DMS 273 (cell line): ENCODE measurements around the gene RBM44.
"Not testable (repeated sequence)": the region's sequence is repeated elsewhere in the genome, so short reads cannot be mapped to it uniquely, and the experiment has no call there.

Experiments used
- DNase-seq: peaks from one replicate; lab custom pipeline; 2025; ENCODE audit not compliant: unreplicated experiment; lab: John Stamatoyannopoulos, UW

The RBM44 gene

GRCh38 chr2:237841051-237841450 lies 42.5 kb downstream of the RBM44 start:
- DNase-seq, result no peak

GRCh38 chr2:237848940-237849339 lies 50.4 kb downstream of the RBM44 start:
- DNase-seq, result not testable (repeated sequence)

DNA sequence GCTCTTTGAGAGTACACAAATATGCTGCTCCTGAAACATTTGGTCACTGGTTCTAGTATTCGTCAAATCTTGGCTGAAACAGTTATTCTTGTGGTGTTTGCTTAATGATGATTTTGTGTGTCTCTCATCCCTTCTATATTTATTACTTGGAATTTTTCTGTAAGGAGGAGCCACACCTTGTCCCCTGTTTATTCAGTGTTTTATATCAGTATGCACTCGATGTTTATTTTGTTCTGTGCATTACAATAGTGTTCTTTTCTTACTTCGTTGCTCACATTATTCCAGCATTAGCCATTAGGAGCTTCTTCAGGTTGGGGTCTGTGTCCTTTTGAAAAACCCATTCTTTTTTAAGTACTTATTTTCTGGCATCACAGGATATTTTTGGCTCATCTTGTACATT lies 55.7 kb downstream of the RBM44 start:
- DNase-seq, result no peak

DNA sequence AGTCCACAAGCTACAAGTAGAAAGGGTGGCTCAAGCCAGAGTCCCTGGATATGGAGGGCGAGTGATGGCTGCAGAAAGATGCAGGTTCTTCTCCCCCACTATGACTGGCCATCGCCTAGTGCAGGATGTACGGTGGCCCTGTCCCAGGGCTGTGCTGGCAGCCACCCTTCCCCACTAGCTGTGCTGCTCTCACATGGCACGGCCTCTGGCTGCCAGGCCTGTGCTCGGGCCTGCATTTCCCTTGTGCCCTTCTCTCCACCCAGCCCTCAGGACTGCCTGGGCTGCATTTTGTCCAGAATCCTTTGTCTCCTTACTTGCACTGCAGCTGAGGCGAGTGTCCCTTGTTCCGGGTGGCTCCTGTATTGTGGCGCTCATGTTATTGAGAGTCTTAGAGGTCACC lies 59.2 kb downstream of the RBM44 start:
- no peak for DNase-seq

DNA sequence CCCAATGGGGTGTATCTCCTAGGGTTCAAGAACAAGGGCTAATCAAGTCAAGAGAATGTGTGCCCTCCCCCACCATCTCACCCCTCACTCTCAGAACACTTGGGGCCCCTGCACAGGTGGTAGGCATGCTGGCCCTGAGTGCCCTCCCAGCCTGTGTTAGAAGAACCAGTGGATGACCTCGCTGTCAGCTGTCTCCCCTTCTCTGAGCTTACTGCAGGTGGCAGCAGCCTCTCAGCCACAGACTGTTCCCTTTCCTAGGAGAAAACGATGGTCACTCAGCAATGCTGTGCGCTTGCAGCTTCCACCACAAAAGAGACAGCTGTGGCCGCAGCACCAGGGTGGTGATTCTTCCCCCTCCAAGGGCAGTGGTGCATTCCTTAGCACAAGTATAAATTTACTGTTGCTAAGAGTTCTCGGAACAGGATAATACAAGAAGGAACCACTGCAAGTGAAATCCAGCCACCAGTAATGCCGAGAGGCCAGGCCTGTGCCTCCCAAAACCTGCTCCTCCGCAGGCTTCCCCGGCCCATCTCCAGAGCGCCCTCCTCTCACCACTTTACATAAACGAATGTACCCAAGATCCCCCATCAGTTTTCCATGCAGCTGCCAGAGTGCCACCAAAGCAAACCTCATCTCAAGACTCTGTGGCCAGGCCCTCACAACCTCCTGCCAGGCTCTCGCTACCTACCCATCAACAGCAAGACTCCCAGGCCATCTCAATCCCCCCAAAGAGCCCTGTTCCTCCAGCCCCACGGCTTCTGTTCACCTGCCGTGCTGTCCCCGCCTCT lies 59.9 kb downstream of the RBM44 start:
- DNase-seq, result peak; percentile 84

DNA sequence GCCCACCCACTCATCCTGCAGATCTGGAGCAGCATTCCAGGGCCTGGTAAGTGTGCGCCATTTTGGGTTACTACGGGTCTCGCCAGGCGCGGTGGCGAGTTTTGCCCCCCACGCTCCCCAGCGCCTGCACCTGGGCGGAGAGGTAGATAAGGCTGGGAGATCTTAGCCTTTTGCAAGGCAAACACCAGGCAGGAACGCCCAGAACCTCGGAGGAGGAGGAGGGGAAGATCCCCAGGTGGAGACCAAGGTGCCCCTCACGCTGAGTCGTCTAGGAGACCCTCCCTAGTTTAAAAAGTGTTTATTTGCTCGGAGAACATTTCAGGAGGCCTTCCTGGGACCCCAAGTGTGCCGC lies 60.5 kb downstream of the RBM44 start:
- DNase-seq, result no peak

DNA sequence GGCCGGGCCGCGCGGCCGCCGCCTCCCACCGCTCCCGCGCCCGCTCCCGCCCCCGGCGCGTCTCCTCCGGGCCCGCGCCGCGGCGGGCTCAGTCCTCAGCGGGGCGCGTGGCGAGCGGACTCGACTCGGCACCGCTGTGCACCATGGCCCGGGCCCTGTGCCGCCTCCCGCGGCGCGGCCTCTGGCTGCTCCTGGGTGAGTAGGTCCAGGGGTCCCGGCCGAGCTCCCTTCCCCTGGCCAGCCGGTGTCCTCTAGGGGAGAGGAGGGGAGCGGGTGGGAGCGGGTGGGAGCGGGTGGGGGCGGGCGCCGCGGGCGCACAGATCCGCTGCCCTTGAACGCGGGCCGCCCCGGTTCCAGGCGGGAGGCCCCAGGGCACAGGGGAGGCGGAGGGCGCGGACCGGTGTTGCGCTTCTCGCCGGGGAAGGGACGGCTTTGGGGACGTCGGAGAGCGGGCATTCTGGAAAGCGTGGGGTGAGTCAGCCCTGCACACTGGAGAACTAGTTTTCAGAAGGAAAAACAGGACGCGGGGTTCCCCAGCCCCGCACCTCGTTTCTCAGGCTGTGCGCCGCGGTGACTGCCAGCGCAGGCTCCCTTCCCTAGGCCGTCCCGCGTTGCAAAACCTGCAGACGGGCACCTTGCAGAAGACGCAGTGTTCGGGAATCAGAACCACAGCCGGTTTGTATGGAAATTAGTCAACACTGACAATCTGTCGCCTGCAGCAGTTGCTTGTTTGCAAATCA lies 61.1 kb downstream of the RBM44 start, which contains the start of gene RAMP1:
TSS of gene RAMP1 (plus strand) at position 91 of the 740 bp plus-strand sequence. CDS start at position 144, 53 bp downstream.
- DNase-seq, result peak; percentile 85

GRCh38 chr2:237860273-237860935 lies 61.8 kb downstream of the RBM44 start:
- peak; percentile 59 for DNase-seq

- DNase-seq, result no peak
Observed at GRCh38 chr2:237861875-237862527, 63.4 kb downstream of the RBM44 start.

GRCh38 chr2:237862528-237862895 lies 63.9 kb downstream of the RBM44 start:
- DNase-seq, result no peak

DNA sequence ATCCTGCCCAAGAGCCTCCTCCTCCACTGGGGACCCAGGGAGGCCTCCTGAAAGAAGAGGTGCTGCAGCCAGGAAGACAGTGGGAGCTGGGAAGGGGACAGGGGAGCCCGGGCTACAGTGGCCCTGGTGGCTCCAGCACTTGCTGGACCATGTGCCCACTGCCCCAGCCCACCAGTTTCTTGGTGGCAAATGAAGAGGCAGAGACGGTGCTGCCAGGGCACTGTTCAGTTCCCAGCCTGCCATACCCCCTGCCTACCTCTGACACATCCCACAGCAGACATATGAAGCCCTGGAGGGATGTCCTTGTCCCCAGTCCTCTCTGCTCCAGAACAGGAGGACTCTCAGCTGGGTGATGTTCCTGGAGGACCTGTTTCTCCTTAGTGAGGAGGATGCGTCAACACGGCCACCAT lies 64.5 kb downstream of the RBM44 start:
- DNase-seq, result no peak

DNA sequence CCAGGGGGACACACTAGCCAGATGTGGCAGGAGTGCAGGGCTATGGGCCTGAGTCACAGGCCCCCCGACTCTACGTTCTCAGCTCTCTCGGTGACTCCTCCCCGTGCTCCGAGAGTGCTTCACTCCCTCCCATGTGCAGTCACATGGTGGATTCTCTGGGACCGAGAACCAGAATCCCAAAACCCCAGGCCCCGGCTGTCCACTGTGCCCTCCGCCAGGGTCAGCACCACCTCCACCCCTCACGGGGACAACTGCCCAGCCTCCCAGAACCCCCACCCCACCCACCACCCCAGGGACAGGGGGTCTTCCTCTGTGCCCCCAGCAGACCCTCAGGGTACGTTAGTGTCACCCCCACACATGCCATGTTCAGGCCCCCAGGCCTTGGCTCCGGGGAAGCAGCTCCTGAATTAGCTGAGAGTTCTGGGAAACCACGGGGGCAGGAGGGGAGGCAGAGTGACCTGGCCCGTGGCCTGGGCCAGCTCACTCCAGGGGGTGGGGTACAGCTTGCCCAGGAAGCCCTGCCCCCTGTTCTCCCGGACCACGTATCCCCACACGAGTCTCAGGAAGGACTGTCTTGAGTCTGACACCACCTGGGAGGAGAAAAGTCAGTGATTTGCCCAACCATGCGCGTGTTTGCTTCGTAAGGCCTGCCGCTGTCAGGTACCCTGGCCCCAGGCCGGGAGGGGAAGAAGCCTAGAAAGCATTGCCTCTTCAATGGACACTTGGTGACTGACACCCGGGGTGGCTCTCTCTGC lies 65.3 kb downstream of the RBM44 start:
- DNase-seq, result no peak

DNA sequence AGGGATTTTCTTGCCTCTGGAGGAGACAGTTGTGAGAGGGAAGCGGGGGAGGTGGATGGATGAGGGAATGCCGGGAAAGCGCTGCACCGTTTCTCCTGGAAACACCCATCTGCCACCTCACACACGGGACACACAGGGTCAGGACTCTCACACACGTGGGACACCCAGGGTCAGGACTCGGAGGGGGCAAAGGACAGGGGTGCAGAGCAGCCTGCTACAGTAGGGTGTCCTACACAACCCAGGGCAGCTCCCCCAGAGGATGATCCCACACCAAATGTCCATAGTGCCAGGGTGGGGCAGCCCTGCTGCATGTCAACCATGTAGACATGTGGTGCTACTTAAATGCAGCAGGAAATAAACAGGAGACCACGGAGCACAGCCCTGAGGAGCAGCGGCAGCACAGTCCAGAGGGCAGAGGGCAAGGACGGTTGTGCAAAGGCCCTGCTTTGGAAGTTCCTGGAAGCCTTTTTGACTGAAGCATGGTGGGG lies 65.9 kb downstream of the RBM44 start:
- no peak for DNase-seq

- DNase-seq, result no peak
Observed at GRCh38 chr2:237864940-237865622, 66.5 kb downstream of the RBM44 start.

- peak; percentile 50 for DNase-seq
Observed at GRCh38 chr2:237865623-237866041, 67.1 kb downstream of the RBM44 start.

GRCh38 chr2:237866101-237866621 lies 67.6 kb downstream of the RBM44 start:
- DNase-seq, result no peak

- DNase-seq, result no peak
Observed at GRCh38 chr2:237867465-237867864, 68.9 kb downstream of the RBM44 start.

- DNase-seq, result not testable (repeated sequence)
Observed at GRCh38 chr2:237868074-237868473, 69.5 kb downstream of the RBM44 start.

DNA sequence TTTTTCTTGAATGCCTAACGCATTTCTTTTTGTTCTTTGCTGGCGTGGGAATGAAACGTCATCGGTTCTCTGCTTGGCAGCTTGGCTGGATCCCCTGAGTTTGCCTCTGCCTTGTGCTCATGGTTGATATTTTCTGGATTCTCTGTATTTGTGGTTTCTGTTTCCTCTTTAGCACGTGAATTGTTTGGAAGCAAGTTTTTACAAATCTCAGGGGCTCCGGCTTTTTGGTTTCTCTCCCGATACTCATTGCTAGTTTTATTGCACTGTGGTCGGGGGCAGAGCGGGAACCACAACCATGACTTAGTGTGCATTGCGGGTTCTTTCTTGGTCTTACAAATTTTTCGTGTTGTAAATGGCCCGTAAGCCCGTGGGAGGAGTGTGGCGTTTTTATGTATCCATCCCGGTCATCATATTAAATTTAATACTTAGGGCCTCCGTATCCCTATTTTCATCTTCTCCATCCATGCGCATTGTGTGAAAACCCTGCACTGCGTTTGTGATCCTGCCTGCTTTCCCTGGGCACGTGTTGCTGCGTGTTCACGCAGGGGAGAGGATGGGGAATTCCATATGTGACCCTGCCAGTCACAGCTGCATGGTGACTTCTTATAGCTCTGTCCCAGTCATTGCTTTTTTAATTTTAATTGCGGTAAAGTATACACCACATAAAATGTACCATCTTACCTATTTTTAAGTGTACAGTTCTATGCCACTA lies 70.2 kb downstream of the RBM44 start:
- DNase-seq, result no peak
